Mononuclear cell (primary cell): ENCODE results near the gene MAP4K2. TPM values are rescaled to one million over a fixed set of nuclear protein-coding genes. Genes with fewer than 3 reads are reported as not detected.
"Not testable (repeated sequence)": the region's sequence is repeated elsewhere in the genome, so short reads cannot be mapped to it uniquely, and the experiment has no call there.

Source experiments
- H3K27me3 ChIP-seq: 2 replicates; pipeline ENCODE4 v1.6.0; 2011; ENCODE audit warnings: low read length, control low read depth; ENCODE audit not compliant: insufficient read depth
- H3K4me1 ChIP-seq: 2 replicates; pipeline ENCODE4 v1.5.1; 2011; ENCODE audit warnings: mild to moderate bottlenecking, low read length, control low read depth; ENCODE audit not compliant: insufficient read depth
- H3K4me3 ChIP-seq: 2 replicates; pipeline ENCODE4 v1.5.1; 2011; ENCODE audit warnings: mild to moderate bottlenecking, low read length, moderate library complexity
- H3K9me3 ChIP-seq: 2 replicates; pipeline ENCODE4 v1.5.1; 2011; ENCODE audit warnings: low read depth, mild to moderate bottlenecking, control low read depth, low read length
- total RNA-seq: library from RNA; depleted of rRNA; stranded (reverse); fragments of >200 nt; gene quantifications from one replicate; pipeline ENCODE4 v1.2.3, GENCODE V29; 2012

Gene MAP4K2
- 41.6 TPM for total RNA-seq

- peak within 1 kb of the TSS; percentile 57 for H3K4me3 ChIP-seq
- no peaks in the 10 kb centered on the region for H3K9me3 ChIP-seq
- no peaks in the 10 kb centered on the region for H3K27me3 ChIP-seq
- H3K4me1 ChIP-seq = peaks cover 47% of the 10 kb centered on the region
Observed at GRCh38 chr11:64803158-64803845, at the start of gene MAP4K2. Gene MAP4K2, minus strand, starts transcription at chr11:64803214. Its CDS starts 65 bp downstream, at chr11:64803149.

GRCh38 chr11:64851831-64852351 lies 48.9 kb upstream of the MAP4K2 start:
- Histone ChIP-seq H3K27me3 (no peaks in the 10 kb centered on the region), H3K4me1 (peaks cover 100% of the 10 kb centered on the region), H3K4me3 (no peak overlapping the region), H3K9me3 (no peaks in the 10 kb centered on the region)

- H3K4me1 ChIP-seq = peaks cover 94% of the 10 kb centered on the region
- no peak overlapping the region for H3K4me3 ChIP-seq
- no peaks in the 10 kb centered on the region for H3K27me3 ChIP-seq
- no peaks in the 10 kb centered on the region for H3K9me3 ChIP-seq
Observed at GRCh38 chr11:64850979-64851567, 48.1 kb upstream of the MAP4K2 start.

- Histone ChIP-seq H3K4me1 (peaks cover 87% of the 10 kb centered on the region), H3K27me3 (no peaks in the 10 kb centered on the region), H3K9me3 (no peaks in the 10 kb centered on the region), H3K4me3 (no peak overlapping the region)
Observed at GRCh38 chr11:64849598-64850356, 46.8 kb upstream of the MAP4K2 start.

GRCh38 chr11:64848826-64849597 lies 46.0 kb upstream of the MAP4K2 start:
- no peaks in the 10 kb centered on the region for H3K27me3 ChIP-seq
- no peaks in the 10 kb centered on the region for H3K9me3 ChIP-seq
- H3K4me1 ChIP-seq = peaks cover 84% of the 10 kb centered on the region
- no peak overlapping the region for H3K4me3 ChIP-seq

- Histone ChIP-seq H3K9me3 (no peaks in the 10 kb centered on the region), H3K4me1 (peaks cover 82% of the 10 kb centered on the region), H3K27me3 (no peaks in the 10 kb centered on the region), H3K4me3 (no peak overlapping the region)
Observed at GRCh38 chr11:64848214-64848825, 45.3 kb upstream of the MAP4K2 start.

GRCh38 chr11:64846998-64847666 lies 44.1 kb upstream of the MAP4K2 start:
- H3K4me3 ChIP-seq = no peak overlapping the region
- peaks cover 70% of the 10 kb centered on the region for H3K4me1 ChIP-seq
- H3K27me3 ChIP-seq = no peaks in the 10 kb centered on the region
- H3K9me3 ChIP-seq = no peaks in the 10 kb centered on the region

- peaks cover 56% of the 10 kb centered on the region for H3K4me1 ChIP-seq
- H3K9me3 ChIP-seq, H3K4me3 ChIP-seq, H3K27me3 ChIP-seq: not testable (repeated sequence)
Observed at GRCh38 chr11:64845776-64846129, 42.7 kb upstream of the MAP4K2 start.

- Histone ChIP-seq H3K4me3 (peak overlapping the region; percentile 28), H3K27me3 (no peaks in the 10 kb centered on the region), H3K9me3 (no peaks in the 10 kb centered on the region), H3K4me1 (peaks cover 51% of the 10 kb centered on the region)
Observed at GRCh38 chr11:64845129-64845775, 42.2 kb upstream of the MAP4K2 start.

GRCh38 chr11:64844330-64845128 lies 41.5 kb upstream of the MAP4K2 start, which contains the start of gene CDC42BPG:
Gene CDC42BPG, minus strand, starts transcription at chr11:64844653. Its CDS starts 84 bp downstream, at chr11:64844569.
- peaks cover 44% of the 10 kb centered on the region for H3K4me1 ChIP-seq

GRCh38 chr11:64843686-64844329 lies 40.8 kb upstream of the MAP4K2 start:
- peaks cover 37% of the 10 kb centered on the region for H3K4me1 ChIP-seq
- H3K4me3 ChIP-seq = peak overlapping the region; percentile 32
- no peaks in the 10 kb centered on the region for H3K9me3 ChIP-seq
- H3K27me3 ChIP-seq = no peaks in the 10 kb centered on the region

More at GRCh38 chr11:64844330-64845128, 41.5 kb upstream of the MAP4K2 start, which contains the start of gene CDC42BPG:
- no peaks in the 10 kb centered on the region for H3K9me3 ChIP-seq
- peak within 1 kb of the TSS; percentile 32 for H3K4me3 ChIP-seq
- H3K27me3 ChIP-seq = no peaks in the 10 kb centered on the region

- H3K9me3 ChIP-seq = no peaks in the 10 kb centered on the region
- H3K27me3 ChIP-seq = no peaks in the 10 kb centered on the region
- H3K4me1 ChIP-seq = peaks cover 30% of the 10 kb centered on the region
- no peak overlapping the region for H3K4me3 ChIP-seq
Observed at GRCh38 chr11:64842851-64843685, 40.1 kb upstream of the MAP4K2 start.
